Fibroblast of lung (primary cell): ENCODE results near the gene HOXD11.

Source experiments
- EZH2 ChIP-seq: IDR thresholded peaks from 2 replicates; pipeline ENCODE4 v1.5.1; 2012; ENCODE audit warnings: low read length, control low read depth, mild to moderate bottlenecking; ENCODE audit errors: missing control alignments
- TF ChIP-seq, protein P1 (sequence below), 2 donors: IDR thresholded peaks in 1 of 2; conservative IDR thresholded peaks in 1 of 2; 1 replicate in 1 of 2; 2 replicates in 1 of 2; pipeline ENCODE4 v1.5.1; 2011 to 2012; ENCODE audit warnings: low read length in 2 of 2, control low read depth in 1 of 2, inconsistent platforms in 1 of 2, low read depth in 1 of 2, mild to moderate bottlenecking in 1 of 2

DNA sequence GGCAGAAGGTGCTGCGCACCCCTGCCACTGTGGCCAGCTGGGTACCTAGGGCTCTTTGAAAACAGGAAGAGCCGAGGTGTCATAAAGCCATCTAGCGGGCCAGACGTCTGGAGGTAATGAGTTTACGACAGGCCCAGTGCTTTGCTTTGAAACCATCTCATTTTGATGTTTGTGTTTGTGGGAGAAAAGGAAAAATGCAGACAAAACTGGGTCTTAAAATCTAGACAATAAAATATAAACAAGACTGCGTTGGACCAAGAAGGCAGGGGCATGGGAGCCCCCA lies 18.6 kb downstream of the HOXD11 start:
- TF ChIP-seq, protein P1, sequence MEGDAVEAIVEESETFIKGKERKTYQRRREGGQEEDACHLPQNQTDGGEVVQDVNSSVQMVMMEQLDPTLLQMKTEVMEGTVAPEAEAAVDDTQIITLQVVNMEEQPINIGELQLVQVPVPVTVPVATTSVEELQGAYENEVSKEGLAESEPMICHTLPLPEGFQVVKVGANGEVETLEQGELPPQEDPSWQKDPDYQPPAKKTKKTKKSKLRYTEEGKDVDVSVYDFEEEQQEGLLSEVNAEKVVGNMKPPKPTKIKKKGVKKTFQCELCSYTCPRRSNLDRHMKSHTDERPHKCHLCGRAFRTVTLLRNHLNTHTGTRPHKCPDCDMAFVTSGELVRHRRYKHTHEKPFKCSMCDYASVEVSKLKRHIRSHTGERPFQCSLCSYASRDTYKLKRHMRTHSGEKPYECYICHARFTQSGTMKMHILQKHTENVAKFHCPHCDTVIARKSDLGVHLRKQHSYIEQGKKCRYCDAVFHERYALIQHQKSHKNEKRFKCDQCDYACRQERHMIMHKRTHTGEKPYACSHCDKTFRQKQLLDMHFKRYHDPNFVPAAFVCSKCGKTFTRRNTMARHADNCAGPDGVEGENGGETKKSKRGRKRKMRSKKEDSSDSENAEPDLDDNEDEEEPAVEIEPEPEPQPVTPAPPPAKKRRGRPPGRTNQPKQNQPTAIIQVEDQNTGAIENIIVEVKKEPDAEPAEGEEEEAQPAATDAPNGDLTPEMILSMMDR (conservative IDR thresholded peaks at IDR 0.05 in 1 of 2, IDR thresholded peaks at IDR 0.05 in 1 of 2; ENCODE audit: low read depth in 1 of 2, low read length in 2 of 2), result no peak
- no peak for TF ChIP-seq EZH2
